Measurements from ENCODE around the gene NFX1. TPM values are rescaled to one million over a fixed set of nuclear protein-coding genes. Genes with fewer than 3 reads are reported as not detected.
"Not testable (repeated sequence)": the region's sequence is repeated elsewhere in the genome, so short reads cannot be mapped to it uniquely, and the experiment has no call there.

Gene NFX1
- total and polyA plus RNA-seq, 9 donors = 21.9 to 28.9 (median 24.7) TPM

- not testable (repeated sequence) for DNase-seq; H3K4me1 ChIP-seq (ENCODE audit: control insufficient read depth, insufficient read depth, low read length); H3K9me3 ChIP-seq (replicated peaks; ENCODE audit: control insufficient read depth, low read depth, low read length); H3K36me3 ChIP-seq (ENCODE audit: control insufficient read depth, insufficient read depth, low read length); H3K4me3 ChIP-seq (ENCODE audit: low read length); H3K27me3 ChIP-seq (ENCODE audit: control insufficient read depth, insufficient read depth, low read length); H3K27ac ChIP-seq (ENCODE audit: low read length)
- WGBS (ENCODE audit: insufficient coverage) = 66% methylated on average over 3 of the region's 3 CpGs
Observed at GRCh38 chr9:33393986-33394385, 103.7 kb downstream of the NFX1 start.

GRCh38 chr9:33395159-33395879, 105.0 kb downstream of the NFX1 start:
- not testable (repeated sequence) for H3K9me3 ChIP-seq (replicated peaks; ENCODE audit: control insufficient read depth, low read depth, low read length); H3K4me1 ChIP-seq (ENCODE audit: control insufficient read depth, insufficient read depth, low read length); DNase-seq; H3K4me3 ChIP-seq (ENCODE audit: low read length); H3K27me3 ChIP-seq (ENCODE audit: control insufficient read depth, insufficient read depth, low read length); H3K36me3 ChIP-seq (ENCODE audit: control insufficient read depth, insufficient read depth, low read length); H3K27ac ChIP-seq (ENCODE audit: low read length)
- WGBS (ENCODE audit: insufficient coverage) = 80% methylated on average over 12 of the region's 15 CpGs

DNA sequence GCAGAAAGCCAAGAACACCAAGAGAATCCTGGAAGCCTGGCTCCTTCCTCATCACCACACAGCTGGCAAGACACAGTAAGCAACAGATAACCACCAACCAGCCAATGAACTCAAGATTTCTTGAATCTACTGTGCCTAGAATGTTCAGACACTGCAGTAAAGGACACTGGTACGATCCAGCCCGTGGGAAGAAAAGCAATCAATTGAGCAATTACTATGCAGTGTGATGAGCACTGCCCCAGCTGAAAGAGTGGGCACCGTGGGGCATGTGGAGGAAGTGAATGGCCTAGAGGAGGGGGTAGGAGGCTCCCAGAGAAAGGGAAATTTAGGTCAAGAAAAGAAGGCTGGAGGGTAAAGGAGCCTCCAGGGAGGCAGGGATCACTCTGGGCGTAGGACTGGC, 107.5 kb downstream of the NFX1 start:
- not testable (repeated sequence) for H3K27me3 ChIP-seq (ENCODE audit: control insufficient read depth, insufficient read depth, low read length); H3K9me3 ChIP-seq (replicated peaks; ENCODE audit: control insufficient read depth, low read depth, low read length); H3K4me3 ChIP-seq (ENCODE audit: low read length); H3K27ac ChIP-seq (ENCODE audit: low read length); DNase-seq; H3K36me3 ChIP-seq (ENCODE audit: control insufficient read depth, insufficient read depth, low read length)
- H3K4me1 ChIP-seq (ENCODE audit: control insufficient read depth, insufficient read depth, low read length) = peaks cover 13% of the 10 kb centered on the region
- WGBS (ENCODE audit: insufficient coverage) = no CpG with 5 or more reads among the region's 4 CpGs

DNA sequence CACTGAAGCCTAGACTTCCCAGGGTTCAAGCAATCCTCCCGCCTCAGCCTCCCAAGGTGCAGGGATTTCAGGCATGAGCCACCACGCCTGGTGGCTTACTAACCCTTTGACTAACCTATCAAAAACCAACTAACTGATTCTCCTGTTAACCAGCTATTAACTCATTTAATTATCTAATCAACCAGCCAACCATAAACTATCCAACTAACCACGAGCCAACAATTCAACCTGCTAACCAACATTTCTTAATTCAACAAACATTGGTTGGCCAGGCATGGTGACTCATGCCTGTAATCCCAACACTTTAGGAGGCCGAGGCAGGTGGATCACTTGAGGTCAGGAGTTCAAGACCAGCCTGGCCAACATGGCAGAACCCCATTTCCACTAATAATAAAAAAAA, 108.7 kb downstream of the NFX1 start:
- not testable (repeated sequence) for H3K27ac ChIP-seq (ENCODE audit: low read length); H3K4me3 ChIP-seq (ENCODE audit: low read length); DNase-seq; H3K27me3 ChIP-seq (ENCODE audit: control insufficient read depth, insufficient read depth, low read length); H3K36me3 ChIP-seq (ENCODE audit: control insufficient read depth, insufficient read depth, low read length); H3K9me3 ChIP-seq (replicated peaks; ENCODE audit: control insufficient read depth, low read depth, low read length)
- peaks cover 18% of the 10 kb centered on the region for H3K4me1 ChIP-seq (ENCODE audit: control insufficient read depth, insufficient read depth, low read length)
- WGBS (ENCODE audit: insufficient coverage) = 75% methylated on average over 3 of the region's 4 CpGs

DNA sequence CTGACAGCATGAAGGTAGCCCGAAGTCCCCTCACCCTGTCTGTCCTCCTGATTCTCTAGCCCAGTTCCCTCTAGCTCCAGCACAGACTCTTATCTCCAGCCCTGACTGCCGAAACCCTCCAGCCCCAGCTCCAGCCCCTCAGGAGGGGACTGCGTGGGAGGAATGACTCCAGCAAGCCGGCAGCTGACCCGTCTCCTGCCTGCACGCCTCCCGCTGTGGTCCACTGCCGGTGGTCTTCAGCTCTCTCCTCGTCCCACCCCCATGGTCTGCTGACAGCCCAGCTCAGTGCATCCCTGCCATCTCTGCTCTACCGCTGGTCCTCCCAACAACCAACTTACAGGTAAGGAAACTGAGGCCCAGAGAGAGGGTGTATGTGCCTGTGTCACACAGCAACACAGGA, 111.5 kb downstream of the NFX1 start:
- not testable (repeated sequence) for H3K9me3 ChIP-seq (replicated peaks; ENCODE audit: control insufficient read depth, low read depth, low read length)

DNA sequence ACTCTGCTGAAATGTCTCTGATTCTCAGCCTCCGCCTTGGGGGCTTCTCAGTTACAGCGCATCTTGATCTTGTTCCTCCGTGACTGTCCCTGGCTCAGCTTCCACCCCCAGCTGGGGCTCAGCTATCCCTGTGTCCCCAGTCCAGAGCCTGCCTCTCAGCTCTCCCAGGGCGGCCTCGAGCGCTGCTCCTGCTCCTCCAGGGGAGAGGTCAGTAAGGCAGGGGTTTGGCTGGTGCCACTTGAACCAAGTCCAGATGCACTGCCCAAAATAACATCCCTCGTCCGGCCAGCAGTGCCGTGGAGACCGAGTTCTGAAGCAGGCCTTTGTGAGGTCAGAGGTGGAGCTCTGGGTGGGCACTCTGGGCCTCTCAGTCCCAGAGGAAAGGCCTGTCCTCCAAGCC, 112.1 kb downstream of the NFX1 start, which contains the start of gene AQP7:
Gene AQP7 (minus strand): TSS at position 198 of the 400 bp plus-strand sequence. CDS start 1,306 bp downstream, outside the sequence.
- peaks cover 21% of the 10 kb centered on the region for H3K4me1 ChIP-seq (ENCODE audit: control insufficient read depth, insufficient read depth, low read length)
- DNase-seq; H3K27me3 ChIP-seq (ENCODE audit: control insufficient read depth, insufficient read depth, low read length); H3K27ac ChIP-seq (ENCODE audit: low read length); H3K9me3 ChIP-seq (replicated peaks; ENCODE audit: control insufficient read depth, low read depth, low read length); H3K4me3 ChIP-seq (ENCODE audit: low read length); H3K36me3 ChIP-seq (ENCODE audit: control insufficient read depth, insufficient read depth, low read length): not testable (repeated sequence)
- 33% methylated on average over 3 of the region's 10 CpGs for WGBS (ENCODE audit: insufficient coverage)

More for the DNA sequence above, 111.5 kb downstream of the NFX1 start:
- H3K27ac ChIP-seq (ENCODE audit: low read length); DNase-seq; H3K4me3 ChIP-seq (ENCODE audit: low read length); H3K36me3 ChIP-seq (ENCODE audit: control insufficient read depth, insufficient read depth, low read length); H3K27me3 ChIP-seq (ENCODE audit: control insufficient read depth, insufficient read depth, low read length): not testable (repeated sequence)
- peaks cover 21% of the 10 kb centered on the region for H3K4me1 ChIP-seq (ENCODE audit: control insufficient read depth, insufficient read depth, low read length)
- WGBS (ENCODE audit: insufficient coverage) = 31% methylated on average over 3 of the region's 10 CpGs

GRCh38 chr9:33403941-33404787, 113.8 kb downstream of the NFX1 start:
- no peak overlapping the region for H3K27ac ChIP-seq (ENCODE audit: low read length)

GRCh38 chr9:33404788-33405362, 114.6 kb downstream of the NFX1 start:
- DNase-seq = no peak
- 80% methylated on average over 2 of the region's 4 CpGs for WGBS (ENCODE audit: insufficient coverage)
- Histone ChIP-seq H3K27me3 (ENCODE audit: control insufficient read depth, insufficient read depth, low read length) (no peaks in the 10 kb centered on the region), H3K4me3 (ENCODE audit: low read length) (no peak overlapping the region), H3K27ac (ENCODE audit: low read length) (no peak overlapping the region), H3K9me3 (replicated peaks; ENCODE audit: control insufficient read depth, low read depth, low read length) (no peaks in the 10 kb centered on the region), H3K4me1 (ENCODE audit: control insufficient read depth, insufficient read depth, low read length) (peaks cover 21% of the 10 kb centered on the region), H3K36me3 (ENCODE audit: control insufficient read depth, insufficient read depth, low read length) (no peaks in the 10 kb centered on the region)

More at GRCh38 chr9:33403941-33404787, 113.8 kb downstream of the NFX1 start:
- H3K27me3 ChIP-seq (ENCODE audit: control insufficient read depth, insufficient read depth, low read length) = no peaks in the 10 kb centered on the region
- no peak for DNase-seq
- peaks cover 21% of the 10 kb centered on the region for H3K4me1 ChIP-seq (ENCODE audit: control insufficient read depth, insufficient read depth, low read length)
- no peak overlapping the region for H3K4me3 ChIP-seq (ENCODE audit: low read length)
- H3K36me3 ChIP-seq (ENCODE audit: control insufficient read depth, insufficient read depth, low read length) = no peaks in the 10 kb centered on the region
- 75% methylated on average over 16 of the region's 17 CpGs for WGBS (ENCODE audit: insufficient coverage)
- no peaks in the 10 kb centered on the region for H3K9me3 ChIP-seq (replicated peaks; ENCODE audit: control insufficient read depth, low read depth, low read length)

GRCh38 chr9:33407061-33407460, 116.7 kb downstream of the NFX1 start:
- WGBS (ENCODE audit: insufficient coverage) = 100% methylated on average over 1 of the region's 3 CpGs
- Histone ChIP-seq H3K36me3 (ENCODE audit: control insufficient read depth, insufficient read depth, low read length) (no peaks in the 10 kb centered on the region), H3K27ac (ENCODE audit: low read length) (no peak overlapping the region), H3K9me3 (replicated peaks; ENCODE audit: control insufficient read depth, low read depth, low read length) (no peaks in the 10 kb centered on the region), H3K27me3 (ENCODE audit: control insufficient read depth, insufficient read depth, low read length) (no peaks in the 10 kb centered on the region), H3K4me1 (ENCODE audit: control insufficient read depth, insufficient read depth, low read length) (peaks cover 15% of the 10 kb centered on the region), H3K4me3 (ENCODE audit: low read length) (no peak overlapping the region)
- DNase-seq = no peak

DNA sequence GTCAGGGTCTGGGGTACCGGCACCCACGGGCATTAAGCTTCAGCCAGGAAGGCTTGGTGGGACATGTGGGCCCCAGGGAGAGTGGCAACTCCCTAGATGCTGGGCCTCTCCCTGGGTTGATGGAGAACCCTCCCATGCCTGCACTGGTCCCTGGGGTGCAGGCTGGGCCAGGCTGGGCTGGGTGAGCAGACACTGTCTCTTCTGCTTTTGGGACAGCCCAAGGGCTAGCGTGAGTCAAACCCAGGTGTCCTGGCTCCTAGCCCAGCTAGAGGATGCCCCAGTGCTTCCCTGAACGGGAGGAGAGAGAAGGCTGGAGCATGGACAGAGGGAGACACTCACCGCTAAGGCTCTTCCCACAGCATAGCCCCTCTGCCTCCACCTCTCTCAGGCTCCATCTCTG, 117.8 kb downstream of the NFX1 start:
- Histone ChIP-seq H3K36me3 (ENCODE audit: control insufficient read depth, insufficient read depth, low read length) (no peaks in the 10 kb centered on the region), H3K27me3 (ENCODE audit: control insufficient read depth, insufficient read depth, low read length) (no peaks in the 10 kb centered on the region), H3K9me3 (replicated peaks; ENCODE audit: control insufficient read depth, low read depth, low read length) (no peaks in the 10 kb centered on the region), H3K27ac (ENCODE audit: low read length) (no peak overlapping the region), H3K4me3 (ENCODE audit: low read length) (no peak overlapping the region), H3K4me1 (ENCODE audit: control insufficient read depth, insufficient read depth, low read length) (peaks cover 5% of the 10 kb centered on the region)
- DNase-seq = no peak
- WGBS (ENCODE audit: insufficient coverage) = 68% methylated on average over 3 of the region's 5 CpGs

Data from muscle of leg (tissue), 11 donors.